GM21423 (cell line): Measurements from ENCODE around the gene SPI1.

Experiments used
- ATAC-seq: cut with Tn5 transposase; IDR thresholded peaks from one replicate; pipeline ENCODE4 v1.9.1; 2021; ENCODE audit warnings: mild to moderate bottlenecking, moderate library complexity; ENCODE audit not compliant: unreplicated experiment

SPI1 gene

DNA sequence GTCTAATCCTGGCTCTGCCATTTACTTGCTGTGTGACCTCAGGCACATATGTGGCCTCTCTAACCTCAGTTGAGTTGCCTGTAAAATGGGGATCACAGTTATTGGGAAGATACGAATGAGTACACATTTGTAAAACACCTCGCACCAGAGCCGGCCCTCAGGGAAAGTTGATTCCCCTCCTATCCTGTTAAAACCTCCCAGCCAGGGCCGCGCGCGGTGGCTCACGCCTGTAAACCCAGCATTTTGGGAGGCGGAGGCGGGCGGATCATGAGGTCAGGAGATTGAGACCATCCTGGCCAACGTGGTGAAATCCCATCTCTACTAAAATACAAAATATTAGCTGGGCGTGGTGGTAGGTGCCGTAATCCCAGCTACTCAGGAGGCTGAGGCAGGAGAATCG lies 18.0 kb downstream of the SPI1 start:
- ATAC-seq: no peak

- ATAC-seq: no peak
Measured at GRCh38 chr11:47359586-47359985, 18.8 kb downstream of the SPI1 start.

- no peak for ATAC-seq
Measured at GRCh38 chr11:47359162-47359561, 19.2 kb downstream of the SPI1 start.

GRCh38 chr11:47358731-47359051 lies 19.7 kb downstream of the SPI1 start:
- ATAC-seq: no peak

DNA sequence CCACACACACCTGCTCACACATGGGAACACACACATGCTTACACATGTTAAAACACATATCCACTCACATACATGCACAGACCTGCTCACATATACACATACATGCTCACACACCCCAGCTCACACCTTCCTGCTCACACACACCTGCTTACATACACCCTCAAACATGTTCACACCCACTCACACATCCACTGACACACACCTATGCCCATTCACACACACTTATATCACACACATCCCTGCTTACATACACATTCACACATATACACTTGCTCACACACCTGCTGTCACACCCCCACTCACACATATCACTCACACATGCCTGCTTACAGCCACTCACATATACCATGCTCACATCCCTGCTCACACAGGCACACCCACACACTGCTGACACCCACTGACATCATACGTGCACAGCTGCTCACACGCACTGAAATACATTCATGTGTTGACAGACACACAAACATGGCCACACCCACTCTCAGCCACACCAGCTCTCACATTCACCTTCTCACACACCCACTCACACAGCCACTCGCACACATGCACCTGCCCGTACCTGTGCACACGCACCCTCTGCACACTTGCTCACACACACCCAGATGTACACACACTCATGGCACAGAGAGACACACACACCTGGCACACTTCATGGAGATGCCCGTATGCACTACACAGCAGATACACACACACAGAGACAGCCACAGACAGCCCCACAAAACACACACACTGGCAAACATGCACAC lies 20.2 kb downstream of the SPI1 start:
- ATAC-seq: no peak

GRCh38 chr11:47356998-47357329 lies 21.4 kb downstream of the SPI1 start:
- ATAC-seq: no peak

DNA sequence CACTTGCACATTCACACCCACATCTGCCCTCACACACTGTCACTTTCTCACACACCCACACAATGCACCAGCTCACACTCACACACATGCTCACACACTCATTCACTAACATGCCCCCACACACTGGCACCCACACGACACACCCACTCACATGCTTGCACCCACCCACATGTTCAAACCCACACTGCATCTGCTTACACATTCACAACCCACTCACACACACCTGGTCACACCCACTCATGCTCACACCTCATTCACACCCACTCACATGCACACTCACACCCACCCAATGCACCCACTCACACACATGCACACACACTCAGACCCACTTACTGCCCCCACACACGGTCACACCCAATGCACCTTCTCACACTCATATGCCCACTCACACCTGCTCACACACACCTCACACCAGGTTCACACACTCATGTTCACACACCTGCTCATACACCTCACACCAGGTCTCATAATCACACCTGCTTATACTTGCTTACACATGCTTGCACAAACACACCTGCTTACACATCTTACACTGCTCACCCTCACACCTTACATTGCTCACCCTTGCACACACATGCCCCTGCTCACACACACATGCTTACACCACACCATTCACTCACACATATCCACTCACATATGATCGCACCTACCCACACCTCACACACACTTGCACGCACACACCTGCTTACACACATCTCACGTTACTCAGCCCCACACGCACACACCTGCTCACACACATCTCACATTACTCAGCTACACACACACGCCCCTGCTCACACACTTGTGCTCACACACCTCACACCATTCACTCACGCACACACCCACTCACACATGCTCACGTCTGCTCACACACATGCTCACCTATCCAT lies 22.0 kb downstream of the SPI1 start:
- no peak for ATAC-seq

DNA sequence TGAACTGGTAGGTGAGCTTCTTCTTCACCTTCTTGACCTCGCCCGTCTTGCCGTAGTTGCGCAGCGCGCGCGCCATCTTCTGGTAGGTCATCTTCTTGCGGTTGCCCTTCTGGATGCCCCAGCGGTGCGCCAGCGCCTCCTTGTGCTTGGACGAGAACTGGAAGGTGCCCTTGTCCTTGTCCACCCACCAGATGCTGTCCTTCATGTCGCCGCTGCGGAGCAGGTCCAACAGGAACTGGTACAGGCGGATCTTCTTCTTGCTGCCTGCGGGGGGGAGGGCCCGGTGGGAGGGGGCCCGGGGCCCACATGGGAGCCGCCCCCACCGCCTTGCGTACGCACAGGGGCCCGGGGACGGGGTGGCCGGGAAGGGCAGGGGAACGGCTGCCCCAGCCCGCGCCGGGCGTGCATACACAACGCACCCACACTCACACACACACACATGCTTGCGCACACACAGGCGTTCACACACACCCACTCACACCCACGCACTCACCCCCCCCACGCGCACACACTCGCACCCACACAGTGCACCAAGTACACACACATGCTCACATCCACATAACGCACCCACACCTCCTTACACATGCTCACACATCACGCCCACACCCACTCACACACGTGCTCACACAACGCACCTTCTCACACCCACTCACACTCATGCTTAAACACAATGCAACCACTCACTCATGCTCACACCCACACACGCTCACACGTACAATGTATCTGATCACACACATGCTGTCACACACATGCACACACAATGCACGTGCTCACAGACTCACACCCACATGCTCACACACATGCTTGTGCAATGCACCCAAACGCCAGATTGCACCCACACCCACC lies 22.8 kb downstream of the SPI1 start:
- ATAC-seq: no peak

DNA sequence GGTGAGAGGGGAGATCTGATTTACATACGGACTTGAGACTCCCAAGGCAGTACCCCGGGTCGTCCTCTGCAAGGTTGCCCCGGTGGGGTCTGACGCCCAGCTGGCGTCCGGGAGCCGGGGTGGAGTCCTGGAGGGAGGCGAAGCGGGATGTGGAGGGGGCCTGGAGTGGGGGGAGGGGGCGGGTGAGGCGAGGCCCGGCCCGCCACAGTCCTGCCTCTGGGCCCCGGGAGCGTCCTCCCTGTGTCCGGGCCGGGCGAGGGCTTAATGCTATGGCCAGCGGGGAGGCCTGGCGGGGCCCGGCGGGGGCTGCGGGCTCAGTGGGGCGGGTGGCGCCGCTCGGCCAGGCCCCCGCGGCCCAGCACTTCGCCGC lies 23.4 kb downstream of the SPI1 start:
- no peak for ATAC-seq

DNA sequence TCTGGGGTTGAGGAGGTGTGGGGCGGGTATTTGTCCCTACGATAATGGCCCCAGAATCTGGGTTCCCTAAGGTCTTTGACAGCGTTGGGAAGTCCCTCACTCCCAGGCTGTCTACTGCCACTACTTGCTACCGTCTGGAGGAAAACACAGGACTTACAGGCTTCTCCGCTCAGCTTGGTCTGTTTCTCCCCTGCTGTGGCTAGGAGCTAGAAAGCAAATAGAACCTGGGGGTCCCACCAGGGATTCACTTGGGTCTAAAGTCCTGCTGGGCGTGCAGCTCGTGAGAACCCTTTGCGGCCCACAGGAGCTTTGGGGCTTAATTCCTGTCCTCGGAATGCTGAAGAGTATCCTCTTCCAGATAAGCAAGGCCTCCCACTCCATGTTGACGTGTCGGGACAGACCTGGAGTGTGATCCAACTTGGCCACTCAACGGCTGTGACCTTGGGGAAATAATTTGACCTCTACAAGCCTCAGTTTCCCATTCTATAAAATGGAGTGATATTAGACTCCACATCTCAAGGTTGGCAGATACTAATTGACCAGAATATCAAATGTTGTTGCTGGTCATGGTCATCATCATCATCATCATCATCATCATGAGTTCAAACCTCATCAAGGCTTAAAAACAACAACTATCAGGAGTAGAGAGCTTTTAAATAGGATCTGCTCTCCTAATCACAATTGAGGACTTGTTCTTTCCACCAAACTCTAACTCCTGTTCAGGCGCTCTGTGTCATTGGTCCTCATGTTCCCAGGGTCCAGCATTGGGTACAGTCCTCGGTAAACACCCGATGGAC lies 24.2 kb downstream of the SPI1 start:
- ATAC-seq: no peak

GRCh38 chr11:47352556-47352955 lies 25.8 kb downstream of the SPI1 start, which contains the start of gene MYBPC3:
Gene MYBPC3 (minus strand): TSS chr11:47352702. CDS start chr11:47352647, 55 bp downstream.
- ATAC-seq: no peak

- no peak for ATAC-seq
Measured at GRCh38 chr11:47351156-47352126, 26.9 kb downstream of the SPI1 start.

- no peak for ATAC-seq
Measured at GRCh38 chr11:47350315-47350714, 28.0 kb downstream of the SPI1 start.

DNA sequence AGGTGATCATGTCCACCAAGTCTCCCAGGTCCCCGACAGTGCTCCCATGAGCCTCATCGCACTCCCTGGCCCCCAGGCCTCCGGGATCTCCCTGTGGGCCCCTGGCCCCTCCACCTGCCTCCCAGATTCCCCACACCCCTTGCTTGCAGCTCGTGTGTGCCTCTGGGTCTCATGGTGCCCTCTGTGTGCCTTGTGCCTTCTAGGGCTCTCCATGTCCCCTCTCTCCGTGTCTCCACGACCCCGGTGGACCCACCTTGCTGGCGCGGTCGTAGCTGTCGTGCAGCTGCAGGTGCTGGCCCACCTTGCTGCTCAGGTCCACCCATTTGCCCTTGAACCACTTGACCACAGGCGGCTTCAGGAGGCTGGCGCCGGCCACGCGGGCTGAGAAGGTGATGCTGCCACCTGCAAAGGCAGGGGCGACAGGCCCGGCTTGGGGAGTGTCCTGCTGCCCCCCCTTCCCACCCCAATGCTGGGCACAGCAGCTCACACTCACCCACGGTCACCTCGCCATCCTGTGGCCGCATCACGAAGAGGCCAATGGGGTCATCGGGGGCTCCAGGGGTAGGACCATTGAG lies 28.7 kb downstream of the SPI1 start:
- no peak for ATAC-seq

DNA sequence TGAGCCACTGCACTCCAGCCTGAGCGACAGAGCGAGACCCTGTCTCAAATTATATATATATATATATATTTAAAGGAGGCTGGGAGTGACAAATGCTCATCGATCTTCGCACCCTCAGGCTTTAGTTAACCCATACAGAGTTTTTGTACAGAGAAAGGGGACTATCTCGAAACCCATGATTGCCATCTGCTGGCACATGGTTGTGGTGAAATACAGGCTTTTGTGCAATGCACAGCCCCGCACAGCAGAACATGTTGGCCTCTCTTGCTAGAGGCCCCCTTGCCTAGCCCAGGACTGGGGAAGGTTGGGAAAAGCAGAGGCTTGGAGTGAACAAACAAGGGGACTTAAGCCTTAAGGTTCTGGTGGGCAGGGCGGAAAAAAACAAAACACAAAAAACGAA lies 29.5 kb downstream of the SPI1 start:
- ATAC-seq: no peak

DNA sequence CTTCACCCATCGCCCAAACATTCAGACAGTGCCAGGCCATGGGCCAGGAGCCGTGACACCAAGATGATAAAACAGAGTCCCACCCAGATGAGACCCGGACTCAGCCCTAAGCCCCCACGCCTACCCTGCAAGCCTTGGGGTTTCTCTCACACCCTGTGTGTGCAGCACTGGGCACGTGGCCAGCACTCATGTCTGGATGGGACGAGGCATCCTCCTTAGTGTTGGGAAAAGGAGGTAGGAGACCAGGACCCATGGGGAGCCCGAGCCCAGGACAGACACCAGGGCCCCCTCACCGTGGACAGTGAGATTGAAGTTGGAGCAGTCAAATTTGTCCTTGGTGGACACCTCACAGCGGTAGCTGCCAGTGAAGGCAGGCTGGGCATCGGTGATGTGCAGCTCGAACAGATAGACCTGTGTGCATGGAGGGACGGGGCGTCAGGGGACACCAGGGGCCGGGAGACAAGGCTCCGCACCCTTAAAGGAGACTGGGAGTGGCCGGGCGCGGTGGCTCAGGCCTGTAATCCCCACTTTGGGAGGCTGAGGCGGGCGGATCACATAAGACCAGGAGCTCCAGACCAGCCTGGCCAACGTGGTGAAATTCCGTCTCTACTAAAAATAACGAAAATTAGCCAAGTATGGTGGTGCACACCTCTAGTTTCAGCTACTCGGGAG lies 30.1 kb downstream of the SPI1 start:
- no peak for ATAC-seq

GRCh38 chr11:47347137-47347536 lies 31.2 kb downstream of the SPI1 start:
- ATAC-seq: no peak

DNA sequence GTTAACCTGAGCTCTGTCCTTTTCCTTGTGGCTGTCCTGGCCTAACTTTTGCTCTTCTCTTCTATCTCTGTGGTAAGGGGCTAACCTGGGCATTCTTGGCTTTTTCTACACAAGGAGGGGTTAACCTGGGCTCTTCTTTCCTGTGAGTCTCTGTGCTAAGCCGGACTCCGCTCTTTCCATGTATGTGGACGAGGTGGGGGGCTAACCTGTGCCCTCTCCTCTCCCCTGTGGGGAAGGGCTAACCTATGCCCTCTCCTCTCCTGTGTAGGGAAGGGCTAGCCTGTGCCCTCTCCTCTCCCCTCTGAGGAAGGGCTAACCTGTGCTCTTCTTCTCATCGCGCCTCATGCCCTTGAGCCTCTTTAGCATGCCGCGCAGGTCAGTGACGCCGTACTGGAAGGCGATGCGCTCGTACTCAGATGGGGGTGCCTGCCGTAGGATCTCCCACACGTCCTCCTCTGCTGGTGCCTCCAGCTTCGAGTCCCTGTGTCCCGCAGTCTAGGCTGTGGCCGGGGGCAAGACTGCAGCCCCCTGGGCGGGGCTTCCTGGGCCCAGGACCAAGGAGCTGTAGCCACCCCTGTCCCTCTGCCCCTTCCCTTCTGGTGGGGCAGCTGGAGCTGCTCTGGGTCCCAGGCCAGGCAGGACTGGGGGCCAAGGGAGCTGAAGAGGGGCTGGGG lies 32.3 kb downstream of the SPI1 start:
- no peak for ATAC-seq
